PC-3 (cell line): Measurements from ENCODE around the gene LAMB4. TPM values are rescaled to one million over a fixed set of nuclear protein-coding genes. Genes with fewer than 3 reads are reported as not detected.
A peak's percentile ranks its signal among the peaks of the same experiment; 100 is the strongest.

Experiments used
- ATAC-seq: fragments of 200-7000 bp; cut with Tn5 transposase; 2 replicates; pipeline ENCODE4 v1.9.1; 2020; ENCODE audit warnings: mild to moderate bottlenecking, moderate library complexity
- BruUV-seq: library from RNA; stranded (reverse); fragments of 400-500 nt; replicated peaks from 2 replicates; lab custom pipeline; 2021; lab: Mats Ljungman, UMichigan
- CTCF ChIA-PET: fragments of 300-600 bp; sonication (Branson Sonifier 250); formaldehyde crosslinking; loops from one replicate; lab custom pipeline; 2022; ENCODE audit warnings: antibody characterized with exemption; lab: Charles Lee
- POLR2A ChIA-PET: fragments of 300-600 bp; sonication (Branson Sonifier 250); formaldehyde crosslinking; loops from one replicate; lab custom pipeline; 2022; ENCODE audit warnings: antibody characterized with exemption; ENCODE audit not compliant: unreplicated experiment; lab: Charles Lee
- DNase-seq: peaks from one replicate; pipeline ENCODE4 v3.0.0-alpha.2; 2015
- H2AFZ ChIP-seq: fragments of 300-600 bp; sonication (generic); 2 replicates; pipeline ENCODE4 v1.6.0; 2016; ENCODE audit warnings: antibody characterized with exemption, low read length
- H3F3A ChIP-seq: fragments of 300-600 bp; sonication (generic); one replicate; pipeline ENCODE4 v1.6.0; 2017; ENCODE audit warnings: antibody characterized with exemption, low read length, control low read depth, mild to moderate bottlenecking; ENCODE audit not compliant: unreplicated experiment
- H3K27ac ChIP-seq: fragments of 300-600 bp; sonication (generic); 2 replicates; pipeline ENCODE4 v1.5.1; 2016; ENCODE audit warnings: mild to moderate bottlenecking, low read length
- H3K27me3 ChIP-seq: fragments of 300-600 bp; sonication (generic); 2 replicates; pipeline ENCODE4 v1.6.1; 2016; ENCODE audit warnings: low read length, mixed read lengths
- H3K36me3 ChIP-seq: fragments of 300-600 bp; sonication (generic); 2 replicates; pipeline ENCODE4 v1.6.1; 2016; ENCODE audit warnings: low read depth, mixed run types, low read length, mixed read lengths
- H3K4me1 ChIP-seq: fragments of 300-600 bp; sonication (generic); 2 replicates; pipeline ENCODE4 v1.5.1; 2016; ENCODE audit warnings: low read length; ENCODE audit not compliant: insufficient read depth
- H3K4me2 ChIP-seq: fragments of 300-600 bp; sonication (generic); 2 replicates; pipeline ENCODE4 v1.6.0; 2016; ENCODE audit warnings: low read length
- H3K4me3 ChIP-seq: fragments of 300-600 bp; sonication (generic); 2 replicates; pipeline ENCODE4 v1.5.1; 2016; ENCODE audit warnings: mild to moderate bottlenecking, low read length, mixed read lengths
- H3K79me2 ChIP-seq: fragments of 300-600 bp; sonication (generic); 2 replicates; pipeline ENCODE4 v1.6.1; 2017; ENCODE audit warnings: low read length, mixed read lengths
- H3K9ac ChIP-seq: fragments of 300-600 bp; sonication (generic); 2 replicates; pipeline ENCODE4 v1.6.0; 2016; ENCODE audit warnings: mild to moderate bottlenecking, low read length
- H3K9me2 ChIP-seq: fragments of 300-600 bp; sonication (generic); replicated peaks from 2 replicates; pipeline ENCODE4 v1.6.1; 2016; ENCODE audit warnings: mixed run types, low read length, mixed read lengths
- H3K9me3 ChIP-seq: fragments of 300-600 bp; sonication (generic); 2 replicates; pipeline ENCODE4 v1.6.1; 2016; ENCODE audit warnings: low read length, mixed read lengths
- H4K20me1 ChIP-seq: fragments of 300-600 bp; sonication (generic); 2 replicates; pipeline ENCODE4 v1.6.1; 2016; ENCODE audit warnings: low read length, mixed read lengths
- CTCF ChIP-seq: fragments of 300-600 bp; sonication (generic); conservative IDR thresholded peaks from 2 replicates; pipeline ENCODE4 v1.5.1; 2017; ENCODE audit warnings: antibody characterized with exemption, low read depth, mild to moderate bottlenecking, low read length
- EZH2 ChIP-seq: fragments of 300-600 bp; sonication (generic); IDR thresholded peaks from one replicate; pipeline ENCODE4 v1.6.1; 2017; ENCODE audit warnings: antibody characterized with exemption, mild to moderate bottlenecking, low read length; ENCODE audit not compliant: unreplicated experiment
- EZH2phosphoT487 ChIP-seq: fragments of 300-600 bp; sonication (generic); IDR thresholded peaks from 2 replicates; pipeline ENCODE4 v1.6.1; 2018; ENCODE audit warnings: mild to moderate bottlenecking, antibody characterized with exemption, low read length, borderline replicate concordance
- intact Hi-C: fragments of 100-400 bp; cut with micrococcal nuclease; formaldehyde crosslinking; loops from 2 replicates; pipeline ENCODE4 v1.9.0; 2023
- total RNA-seq: library from RNA; depleted of rRNA; stranded (reverse); fragments of >200 nt; gene quantifications from 2 replicates; pipeline ENCODE4 v1.2.3, GENCODE V29; 2014

LAMB4 gene
- total RNA-seq, 1 experiment from 2014 or later: 0.04 TPM

- H2AFZ ChIP-seq: no peak overlapping the region
- no peak overlapping the region for H3K4me2 ChIP-seq
- peak; percentile 94 for ATAC-seq
- peak overlapping the region; percentile 15; the same call in 1 of the 2 replicates for H3K27ac ChIP-seq
- H3K9me3 ChIP-seq: no peaks in the 10 kb centered on the region
- H3K36me3 ChIP-seq: peaks cover 71% of the 10 kb centered on the region
- no peaks in the 10 kb centered on the region for H3K9me2 ChIP-seq
- H3F3A ChIP-seq: no peaks in the 10 kb centered on the region
- DNase-seq: peak; percentile 52
- no peak overlapping the region for H3K4me3 ChIP-seq
- H3K79me2 ChIP-seq: no peaks in the 10 kb centered on the region
- ChIA-PET POLR2A (interaction anchor here (0.6 kb wide), 1 partner anchor 34 kb away, joined by 4 read pairs; no protein-coding TSS in a partner anchor), CTCF (interaction anchor here (0.5 to 0.9 kb wide), 4 partner anchors 33 to 163 kb away, joined by 3 to 7 read pairs (median 4); no protein-coding TSS in a partner anchor)
- H3K27me3 ChIP-seq: no peaks in the 10 kb centered on the region
- H4K20me1 ChIP-seq: no peaks in the 10 kb centered on the region
- TF ChIP-seq CTCF (peak; percentile 41; the same call in 1 of the 2 replicates), EZH2 (no peak), EZH2phosphoT487 (no peak)
- peaks cover 5% of the 10 kb centered on the region; the same call in 1 of the 2 replicates for H3K4me1 ChIP-seq
- BruUV-seq: no TSS peak
- intact Hi-C loops: loop anchor here (1.0 to 5.0 kb wide), 2 partner anchors 32 to 114 kb away; no protein-coding TSS in a partner anchor
- no peak overlapping the region for H3K9ac ChIP-seq
These were observed 147.2 kb downstream of the LAMB4 start for GRCh38 chr7:107982918-107983389.

GRCh38 chr7:107982042-107982840, 147.9 kb downstream of the LAMB4 start:
- no peak for ATAC-seq
- Histone ChIP-seq H3K4me1 (peaks cover 5% of the 10 kb centered on the region; the same call in 1 of the 2 replicates), H3K79me2 (no peaks in the 10 kb centered on the region), H3K9ac (no peak overlapping the region), H3F3A (no peaks in the 10 kb centered on the region), H3K9me3 (no peaks in the 10 kb centered on the region), H3K36me3 (peaks cover 70% of the 10 kb centered on the region), H3K27me3 (no peaks in the 10 kb centered on the region), H2AFZ (no peak overlapping the region), H3K9me2 (no peaks in the 10 kb centered on the region), H3K4me2 (no peak overlapping the region), H3K27ac (no peak overlapping the region), H4K20me1 (no peaks in the 10 kb centered on the region), H3K4me3 (no peak overlapping the region)
- CTCF ChIA-PET: interaction anchor here (0.7 to 0.9 kb wide), 2 partner anchors 27 to 164 kb away, joined by 3 to 6 read pairs; no protein-coding TSS in a partner anchor
- TF ChIP-seq EZH2: no peak
- TF ChIP-seq EZH2phosphoT487: no peak
- no peak for TF ChIP-seq CTCF
- DNase-seq: no peak
- POLR2A ChIA-PET: no interaction called here
- no TSS peak for BruUV-seq
- intact Hi-C loops: loop anchor here (5.0 kb wide), 1 partner anchor 115 kb away; no protein-coding TSS in a partner anchor
